Measurements from ENCODE around the gene SLX9.
"Not testable (repeated sequence)": the region's sequence is repeated elsewhere in the genome, so short reads cannot be mapped to it uniquely, and the experiment has no call there.

SLX9 gene

GRCh38 chr21:44975720-44976555 is 36.1 kb downstream of the SLX9 start:
- no peak for DNase-seq (ENCODE audit: low spot score in 2 of 2)
- H3K4me3 Mint-ChIP-seq, result no peak overlapping the region
- H3K4me1 Mint-ChIP-seq, result no peaks in the 10 kb centered on the region
- H3K27ac Mint-ChIP-seq, result no peak overlapping the region
- no peaks in the 10 kb centered on the region for H3K9me3 Mint-ChIP-seq
- no peak for ATAC-seq
- H3K36me3 Mint-ChIP-seq, result no peaks in the 10 kb centered on the region

DNA sequence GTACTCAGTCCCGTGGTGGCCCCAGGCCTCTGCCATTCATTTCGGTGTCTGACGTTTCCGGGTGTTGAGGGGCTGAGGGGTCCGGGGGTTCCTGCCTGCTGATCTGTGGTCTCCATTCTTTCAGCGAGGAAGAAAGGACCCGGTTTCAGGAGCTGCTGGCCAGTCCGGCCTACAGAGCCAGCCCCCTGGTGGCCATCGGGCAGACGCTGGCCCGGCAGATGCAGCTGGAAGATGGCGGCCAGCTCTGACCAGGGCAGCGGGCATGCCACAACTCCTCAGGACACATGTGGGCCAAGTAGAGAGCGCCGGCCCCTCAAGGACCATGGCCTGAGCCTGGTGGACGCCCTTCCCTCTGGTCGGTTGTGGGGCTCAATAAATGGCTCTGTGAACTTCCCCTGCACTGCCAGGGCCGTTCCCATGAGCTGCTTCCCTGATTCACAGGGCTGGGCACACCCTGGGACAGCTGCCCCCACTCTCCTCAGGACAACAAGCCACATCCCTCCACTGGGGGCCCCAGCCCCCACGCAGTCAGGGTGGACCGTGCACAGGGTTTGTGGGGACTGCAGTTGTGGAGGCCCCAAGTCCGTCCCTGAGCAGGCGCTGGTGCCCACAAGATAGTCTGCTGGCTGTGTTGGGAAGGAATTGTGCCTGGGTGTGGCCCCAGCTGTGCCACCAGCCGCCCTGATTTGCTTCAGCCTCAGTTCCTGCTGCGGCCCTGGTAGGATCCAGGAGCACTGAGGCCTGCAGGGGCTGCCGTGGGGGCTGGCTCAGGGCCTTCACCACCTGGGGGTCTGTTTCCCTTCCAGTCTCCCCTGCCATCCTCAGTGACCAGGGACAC is 36.9 kb downstream of the SLX9 start:
- not testable (repeated sequence) for H3K4me1 Mint-ChIP-seq; DNase-seq (ENCODE audit: low spot score in 2 of 2); H3K36me3 Mint-ChIP-seq; H3K9me3 Mint-ChIP-seq; H3K4me3 Mint-ChIP-seq; ATAC-seq; H3K27ac Mint-ChIP-seq

DNA sequence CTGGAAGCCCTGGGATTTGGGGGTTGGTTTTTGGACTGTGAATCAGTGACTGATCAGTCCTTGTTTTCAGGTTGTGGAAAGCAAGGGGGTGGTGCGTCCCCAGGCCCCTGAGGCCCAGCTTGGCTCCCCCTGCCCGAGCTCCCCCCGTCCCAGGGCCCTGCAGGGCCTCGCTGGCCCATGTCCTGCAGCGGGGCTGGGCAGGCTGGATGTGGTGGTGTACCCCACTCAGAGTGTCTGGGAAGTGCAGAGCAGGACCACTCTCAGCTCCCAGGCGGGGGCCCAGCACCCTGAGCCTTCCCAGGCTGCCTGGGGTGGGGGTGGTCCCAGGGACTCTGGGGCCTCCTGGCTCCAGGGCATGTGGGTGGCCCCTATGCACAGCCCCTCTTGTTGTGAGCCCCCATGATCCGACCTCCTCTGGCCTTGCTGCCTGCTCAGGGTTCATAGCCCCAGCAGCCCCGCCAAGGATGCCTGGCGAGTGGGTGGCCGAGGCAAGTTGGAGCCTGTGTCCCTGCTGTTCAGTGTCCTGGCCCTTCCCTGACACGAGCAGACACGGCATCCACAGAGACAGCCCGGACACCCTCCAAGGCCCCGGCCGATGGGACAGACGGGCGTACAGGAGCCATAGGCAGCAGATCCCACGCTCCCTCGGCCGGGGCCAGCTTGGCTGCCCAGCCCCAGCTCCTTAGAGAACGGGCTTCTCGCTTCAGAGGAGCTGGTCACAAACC is 37.9 kb downstream of the SLX9 start:
- Mint-ChIP-seq H3K27ac (no peak overlapping the region), H3K9me3 (no peaks in the 10 kb centered on the region), H3K36me3 (no peaks in the 10 kb centered on the region), H3K4me1 (no peaks in the 10 kb centered on the region), H3K4me3 (no peak overlapping the region)
- no peak for ATAC-seq
- DNase-seq (ENCODE audit: low spot score in 2 of 2), result no peak

DNA sequence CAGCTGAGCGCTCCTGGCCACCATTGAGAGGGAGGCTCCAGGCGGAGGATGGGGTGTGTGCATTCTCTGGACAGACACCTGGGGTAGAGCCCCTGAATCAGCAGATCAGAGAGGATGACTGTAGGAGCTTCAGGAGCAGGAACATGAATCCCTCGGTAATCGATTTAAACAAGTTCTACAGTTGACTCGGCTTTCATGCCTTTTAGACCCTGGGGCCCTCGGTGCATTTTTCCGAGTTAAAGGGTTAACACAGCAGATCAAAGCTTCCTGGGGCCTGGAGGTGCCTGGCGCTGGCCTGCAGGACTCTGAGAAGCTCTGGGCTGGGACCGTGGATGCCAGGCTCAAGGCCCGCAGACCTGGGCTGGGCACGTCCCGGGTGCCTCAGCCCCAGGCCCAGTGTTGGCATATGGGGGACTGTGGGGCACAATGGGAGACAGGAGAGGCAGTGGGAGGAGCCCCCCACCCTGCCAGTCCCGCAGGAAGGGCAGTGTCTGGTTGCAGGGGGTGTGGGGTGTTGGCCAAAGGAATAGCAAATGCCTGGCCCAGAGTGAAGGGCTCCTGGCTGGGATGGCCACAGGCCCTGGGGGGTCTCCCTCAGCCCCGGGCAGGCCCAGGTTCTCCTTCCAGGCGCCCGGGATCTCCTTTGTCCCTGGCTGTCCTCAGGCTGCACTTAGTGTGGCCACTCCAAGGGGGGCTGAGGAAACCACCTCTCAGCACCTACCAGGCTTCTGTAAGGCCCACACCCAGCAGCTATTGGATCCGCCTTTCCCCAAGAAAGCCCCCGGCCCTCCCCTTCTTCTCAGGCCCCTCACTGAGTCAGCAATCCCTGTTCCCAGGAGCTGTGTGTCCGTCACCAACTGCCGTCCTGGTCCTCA is 40.1 kb downstream of the SLX9 start:
- no peaks in the 10 kb centered on the region for H3K4me1 Mint-ChIP-seq
- no peak overlapping the region for H3K27ac Mint-ChIP-seq
- H3K36me3 Mint-ChIP-seq, result no peaks in the 10 kb centered on the region
- no peak for ATAC-seq
- no peak overlapping the region for H3K4me3 Mint-ChIP-seq
- H3K9me3 Mint-ChIP-seq, result no peaks in the 10 kb centered on the region
- DNase-seq (ENCODE audit: low spot score in 2 of 2), result no peak

- Mint-ChIP-seq H3K36me3 (no peaks in the 10 kb centered on the region), H3K4me1 (no peaks in the 10 kb centered on the region), H3K9me3 (no peaks in the 10 kb centered on the region), H3K4me3 (no peak overlapping the region), H3K27ac (no peak overlapping the region)
- ATAC-seq (no peak), DNase-seq (ENCODE audit: low spot score in 2 of 2) (no peak)
These were observed 41.0 kb downstream of the SLX9 start for GRCh38 chr21:44980562-44981489.

GRCh38 chr21:44982558-44983250 is 42.9 kb downstream of the SLX9 start:
- Mint-ChIP-seq H3K36me3 (no peaks in the 10 kb centered on the region), H3K27ac (no peak overlapping the region), H3K9me3 (no peaks in the 10 kb centered on the region), H3K4me1 (no peaks in the 10 kb centered on the region), H3K4me3 (no peak overlapping the region)
- DNase-seq (ENCODE audit: low spot score in 2 of 2), result no peak
- ATAC-seq, result no peak

DNA sequence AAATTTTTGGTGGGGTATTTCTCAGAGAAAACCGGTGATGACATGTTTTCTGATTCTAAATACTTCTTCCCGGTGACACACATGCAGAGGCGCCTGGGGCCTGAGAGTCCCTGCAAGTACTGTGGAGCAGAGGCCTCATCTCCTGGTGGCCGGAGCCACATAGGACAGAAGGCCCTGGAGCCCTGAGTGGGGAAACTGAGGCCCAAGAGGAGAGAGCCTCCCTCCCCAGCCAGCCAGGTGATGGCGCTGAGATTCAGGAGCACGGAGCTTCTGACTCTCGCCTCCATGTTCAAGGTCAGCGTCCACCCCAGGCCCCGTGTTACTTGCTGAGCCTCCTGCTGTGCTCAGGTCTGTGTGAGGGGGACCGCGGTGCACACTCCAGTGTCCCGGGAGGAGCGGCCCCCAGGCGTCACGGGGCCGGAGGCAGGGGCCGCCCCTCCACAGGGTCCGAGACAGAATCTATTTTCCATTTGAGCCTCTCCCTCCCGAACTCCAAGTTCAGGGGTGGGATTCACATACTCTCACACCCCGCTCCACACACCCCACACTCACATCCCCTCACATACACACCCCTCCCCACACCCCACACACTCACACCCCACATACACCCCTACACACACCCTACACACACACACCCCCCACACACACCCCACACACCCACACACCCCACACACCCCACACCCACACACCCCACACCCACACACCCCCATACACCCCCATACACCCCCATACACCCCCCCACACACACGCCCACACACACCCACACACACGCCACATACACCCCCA is 43.8 kb downstream of the SLX9 start:
- no peak overlapping the region for H3K27ac Mint-ChIP-seq
- ATAC-seq (no peak), DNase-seq (ENCODE audit: low spot score in 2 of 2) (no peak)
- no peaks in the 10 kb centered on the region for H3K36me3 Mint-ChIP-seq
- H3K4me3 Mint-ChIP-seq, result no peak overlapping the region
- no peaks in the 10 kb centered on the region for H3K9me3 Mint-ChIP-seq
- H3K4me1 Mint-ChIP-seq, result no peaks in the 10 kb centered on the region

DNA sequence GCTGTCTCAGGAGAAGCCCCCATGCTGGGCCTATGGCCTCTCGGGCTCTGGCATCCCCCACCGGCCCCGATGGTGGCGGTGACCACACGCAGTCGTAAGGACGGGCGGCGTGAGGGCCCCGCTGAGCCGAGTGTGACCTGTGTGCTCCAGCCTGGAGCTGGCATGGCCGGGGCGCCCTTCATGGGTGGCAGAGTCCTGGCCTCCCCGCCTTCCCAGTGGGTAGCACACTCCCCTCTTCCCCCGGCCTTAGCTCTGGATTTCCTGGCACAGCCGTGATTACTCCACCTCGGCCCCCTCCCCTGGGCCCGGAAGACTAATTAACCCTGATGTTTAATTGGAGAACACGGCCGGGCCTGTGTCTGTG is 44.6 kb downstream of the SLX9 start:
- DNase-seq (ENCODE audit: low spot score in 2 of 2) (no peak), ATAC-seq (peak; percentile 40)
- Mint-ChIP-seq H3K9me3 (no peaks in the 10 kb centered on the region), H3K27ac (no peak overlapping the region), H3K4me3 (no peak overlapping the region), H3K4me1 (no peaks in the 10 kb centered on the region), H3K36me3 (no peaks in the 10 kb centered on the region)

DNA sequence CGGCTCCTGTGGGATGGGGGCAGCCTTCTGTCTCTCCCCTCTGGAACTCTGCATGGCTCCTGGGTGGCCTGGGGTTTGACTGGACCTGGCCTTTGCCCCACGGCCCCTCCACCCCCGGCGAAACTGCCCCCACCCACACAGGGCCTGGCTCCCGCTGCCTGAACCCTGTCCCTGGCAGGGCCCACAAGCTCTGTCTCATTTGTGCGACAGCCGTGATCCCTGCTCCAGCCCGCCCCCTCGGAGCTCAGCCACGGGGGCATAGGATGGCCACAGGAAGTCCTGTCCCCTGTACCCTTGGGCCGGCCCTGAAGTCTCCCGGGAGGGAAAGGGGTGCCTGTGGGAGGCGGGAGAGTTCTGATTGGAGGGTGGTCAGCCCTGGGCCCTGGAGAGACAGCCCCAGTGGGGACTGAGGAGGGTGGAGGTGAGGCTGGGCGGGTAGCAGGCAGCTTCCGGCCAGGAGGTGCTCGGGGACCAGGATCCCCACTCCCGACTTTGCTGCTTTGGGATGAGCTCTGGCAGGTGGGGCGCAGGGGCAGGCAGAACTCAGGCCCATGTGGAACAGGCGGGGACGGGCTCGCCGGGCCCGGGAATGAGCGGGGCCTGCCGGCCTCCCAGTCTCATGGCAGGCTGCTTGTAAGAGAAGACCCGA is 45.1 kb downstream of the SLX9 start:
- Mint-ChIP-seq H3K4me3 (no peak overlapping the region), H3K4me1 (no peaks in the 10 kb centered on the region), H3K27ac (no peak overlapping the region), H3K36me3 (no peaks in the 10 kb centered on the region), H3K9me3 (no peaks in the 10 kb centered on the region)
- no peak for DNase-seq (ENCODE audit: low spot score in 2 of 2)
- no peak for ATAC-seq

DNA sequence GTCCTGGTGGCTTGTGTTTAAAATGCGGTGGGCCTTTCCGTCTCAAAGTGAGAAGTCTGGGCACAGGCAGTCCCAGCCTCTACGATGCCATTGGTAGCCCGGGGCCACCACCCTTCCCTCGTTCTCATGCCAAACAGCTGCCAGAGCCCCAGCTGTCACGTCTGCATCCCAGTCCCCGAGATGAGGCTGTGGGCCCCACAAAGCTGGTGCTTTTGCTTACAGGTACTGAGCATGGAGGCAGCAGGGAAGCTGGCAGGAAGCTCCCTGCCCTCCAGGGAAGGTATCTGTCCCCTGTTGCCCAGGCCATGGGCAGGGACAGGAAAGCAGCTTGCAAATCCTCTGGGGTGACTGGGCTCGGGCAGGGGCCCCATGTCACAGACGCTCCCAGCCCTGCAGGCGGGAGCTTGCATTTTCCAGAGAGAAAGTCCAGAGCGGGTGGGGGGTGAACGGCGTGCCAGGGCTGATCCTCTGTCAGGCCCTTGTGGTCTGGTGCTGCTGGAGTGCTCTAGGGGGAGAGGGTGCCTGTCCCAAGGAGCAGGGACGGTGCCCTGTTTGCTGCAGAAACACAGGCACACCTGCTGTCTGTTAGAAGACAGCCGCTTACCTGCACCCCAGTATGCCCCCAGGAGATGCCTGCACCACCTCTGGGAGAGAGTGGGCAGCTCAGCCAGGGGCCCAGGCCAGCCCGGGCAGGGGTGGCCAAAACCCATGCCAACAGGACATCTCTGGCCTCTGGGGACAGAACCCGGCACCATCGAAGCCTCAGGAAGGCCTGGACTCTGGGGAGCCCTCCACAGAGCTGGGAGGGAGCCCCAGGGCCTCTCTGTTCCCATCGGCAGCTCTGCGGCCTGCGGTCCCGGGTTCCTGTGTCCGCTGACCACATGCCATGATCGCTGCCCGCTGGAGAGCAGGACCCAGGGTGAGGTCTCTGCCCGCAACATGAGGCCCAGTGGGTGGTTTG is 45.9 kb downstream of the SLX9 start:
- Mint-ChIP-seq H3K4me1 (no peaks in the 10 kb centered on the region), H3K36me3 (no peaks in the 10 kb centered on the region), H3K9me3 (no peaks in the 10 kb centered on the region), H3K27ac (no peak overlapping the region), H3K4me3 (no peak overlapping the region)
- no peak for DNase-seq (ENCODE audit: low spot score in 2 of 2)
- ATAC-seq, result no peak

- Mint-ChIP-seq H3K27ac (no peak overlapping the region), H3K4me1 (no peaks in the 10 kb centered on the region)
- DNase-seq (ENCODE audit: low spot score in 2 of 2), result no peak
These were observed 46.9 kb downstream of the SLX9 start for GRCh38 chr21:44986471-44987291.

More at GRCh38 chr21:44986471-44987291, 46.9 kb downstream of the SLX9 start:
- H3K9me3 Mint-ChIP-seq, result no peaks in the 10 kb centered on the region
- H3K36me3 Mint-ChIP-seq, result no peaks in the 10 kb centered on the region
- H3K4me3 Mint-ChIP-seq, result no peak overlapping the region
- ATAC-seq, result no peak

All from stimulated activated effector memory CD8-positive, alpha-beta T cell treated with anti-CD3 and anti-CD28 coated beads, Interleukin-12 subunit alpha, Interleukin-12 subunit beta, amount 100 ng/mL, for 72 hours (primary cell).